Activated CD4-positive, alpha-beta T cell treated with anti-CD3 and anti-CD28 coated beads, Interleukin-2, Interleukin-6, amounts not matched to agents 100 ng/mL and 50 ng/mL, durations not matched to agents 16 hours and 8 hours (primary cell): Measurements from ENCODE around the gene HAO2.

Experiments used
- DNase-seq: peaks from one replicate; pipeline ENCODE4 v3.0.0-alpha.2; 2020

Gene HAO2

GRCh38 chr1:119442756-119443155, 74.2 kb downstream of the HAO2 start:
- no peak for DNase-seq
